ENCODE results near the gene STK17B.

Gene STK17B

DNA sequence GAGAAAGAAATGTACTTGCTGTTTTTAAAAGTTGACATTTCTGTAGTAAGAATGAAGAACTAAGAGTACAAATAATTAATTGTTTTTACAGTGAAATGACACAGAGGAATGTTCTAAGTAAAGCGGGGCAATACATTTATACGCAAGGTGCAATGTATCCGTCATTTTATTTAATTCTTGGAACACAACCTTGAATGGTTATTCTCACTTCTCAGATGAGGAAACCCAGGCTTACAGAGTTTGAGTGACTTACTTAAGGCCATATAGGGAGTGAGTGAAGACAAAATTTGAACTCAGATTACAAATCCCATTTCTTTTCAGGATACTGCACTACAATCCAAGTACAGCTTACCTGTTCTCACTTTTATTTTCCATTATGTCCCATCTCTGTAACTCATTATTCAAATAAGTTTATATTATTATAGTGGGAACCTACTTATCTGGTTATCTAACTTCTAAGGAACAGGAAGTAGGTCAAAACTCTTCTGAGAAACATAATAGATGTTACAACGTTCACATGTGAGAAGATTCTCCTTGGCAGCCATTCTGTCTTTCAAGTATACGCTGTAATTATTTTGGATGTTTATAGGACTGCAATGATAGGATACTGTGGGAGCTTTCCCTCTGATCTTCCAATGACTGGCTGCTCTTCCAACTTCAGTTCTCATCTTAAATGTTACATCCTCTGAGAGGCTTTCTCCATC lies 12.3 kb upstream of the STK17B start:
- no peak for DNase-seq

DNA sequence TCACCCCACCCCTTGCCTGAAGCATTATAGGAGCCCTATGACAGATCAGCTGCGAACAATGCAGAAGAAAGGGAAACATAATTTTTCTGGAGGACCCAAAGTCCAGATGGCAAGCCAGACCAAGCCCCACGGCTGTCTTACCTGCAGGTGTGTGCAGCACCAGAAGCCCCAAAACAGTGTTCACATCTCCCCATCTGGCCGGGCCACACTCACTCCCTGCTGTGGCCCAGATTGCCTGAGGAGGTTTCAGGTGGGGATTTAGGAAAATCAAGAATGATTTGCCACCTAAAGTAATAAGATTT lies 11.7 kb upstream of the STK17B start:
- DNase-seq = no peak

DNA sequence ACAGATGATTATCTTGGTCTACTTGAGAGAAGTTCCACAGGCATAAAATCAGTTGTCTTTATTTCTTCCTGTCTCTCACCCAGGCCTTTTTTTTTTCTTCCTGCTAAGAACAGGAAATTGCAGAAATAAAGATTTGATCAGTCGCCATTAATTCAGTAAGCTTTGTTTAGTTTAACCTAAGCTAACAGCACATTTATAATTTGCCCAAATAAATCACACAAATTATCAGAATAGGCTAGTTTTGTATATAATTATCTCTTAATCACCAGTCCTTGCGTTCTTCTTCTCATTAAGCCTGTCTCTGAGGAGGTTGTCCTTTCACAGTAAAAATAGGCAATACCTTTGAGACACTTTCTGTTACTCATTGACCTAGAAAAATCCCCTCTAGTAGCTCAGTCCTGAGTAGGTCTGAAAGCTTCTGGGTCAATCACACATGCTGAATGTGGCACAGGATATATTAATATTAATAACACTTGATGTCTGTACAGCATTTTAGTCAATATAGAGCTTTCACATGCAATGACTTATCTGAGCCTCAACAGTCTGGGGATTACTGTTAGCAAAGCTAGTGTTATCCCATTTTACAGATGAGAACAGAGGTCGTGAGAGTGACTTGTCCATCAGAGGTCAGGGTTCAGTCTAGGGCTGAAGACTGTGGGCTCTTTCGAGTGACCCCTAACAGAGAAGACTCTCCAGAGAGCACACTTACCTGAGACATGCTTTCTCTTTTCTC lies 11.2 kb upstream of the STK17B start:
- no peak for DNase-seq

DNA sequence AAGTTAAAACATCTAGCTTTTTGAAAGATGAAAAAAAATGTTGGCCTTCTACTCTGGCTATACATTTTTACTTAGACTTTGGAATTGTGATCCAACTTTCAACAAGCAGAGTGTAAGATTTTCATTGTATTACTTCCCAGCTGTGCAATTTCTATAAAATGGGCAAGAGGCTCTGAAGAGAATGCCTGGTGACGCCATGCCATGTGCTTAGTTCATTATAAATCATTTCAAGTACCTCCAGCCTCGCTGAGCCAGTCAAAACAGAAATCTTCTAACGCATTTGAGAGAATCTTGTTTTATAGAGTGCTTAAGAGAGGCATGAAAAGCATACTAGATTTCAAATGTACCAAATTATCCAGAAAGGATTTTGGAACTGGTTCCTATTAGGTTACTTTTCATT lies 10.1 kb upstream of the STK17B start:
- DNase-seq = no peak

DNA sequence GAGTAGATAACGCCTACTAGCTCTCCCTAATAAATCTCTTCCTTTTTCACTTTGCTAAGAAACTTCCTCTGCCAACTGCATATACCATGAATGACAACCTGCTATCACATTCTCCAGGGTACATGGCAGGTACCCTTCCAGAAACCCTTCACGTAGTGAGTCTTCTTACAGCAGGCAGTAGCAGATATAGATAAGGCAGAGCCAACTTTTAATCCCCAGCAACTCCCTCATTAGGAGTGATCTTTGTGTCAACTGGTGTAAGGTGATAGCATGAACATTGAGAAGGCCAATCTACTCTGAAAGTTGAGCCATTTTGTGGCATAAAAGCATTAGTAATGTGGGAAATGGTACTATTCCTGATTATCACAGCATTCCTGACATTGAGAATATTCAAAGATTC lies 5.7 kb upstream of the STK17B start:
- DNase-seq = no peak

DNA sequence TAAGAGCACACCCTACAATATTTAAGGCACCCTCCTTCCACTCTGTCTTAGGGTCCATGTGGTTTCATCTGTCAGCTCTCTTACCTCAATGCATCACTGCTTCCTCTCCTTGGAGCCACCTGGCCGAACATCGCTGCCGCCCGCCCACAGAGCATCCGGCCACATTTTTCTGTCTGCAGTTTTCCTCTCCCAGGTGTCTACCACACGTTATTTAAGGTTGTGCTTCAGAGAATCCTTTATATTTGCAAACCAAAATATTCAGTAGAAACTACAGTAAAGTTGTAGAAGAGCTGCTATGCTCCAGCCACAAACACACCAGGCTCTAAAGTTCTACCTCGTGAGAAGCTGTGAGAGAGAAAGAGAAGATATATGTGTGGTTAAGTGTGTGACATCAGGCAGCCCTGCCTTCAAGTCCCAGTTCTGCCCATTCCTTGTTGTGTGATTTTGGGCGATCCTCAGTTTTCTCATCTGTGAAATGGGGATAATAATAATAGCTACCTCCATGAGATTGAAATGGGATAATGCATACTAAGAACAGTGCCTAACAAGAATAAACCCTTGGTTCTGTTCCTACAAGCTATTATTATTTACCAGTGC lies 4.9 kb upstream of the STK17B start:
- DNase-seq = no peak

DNA sequence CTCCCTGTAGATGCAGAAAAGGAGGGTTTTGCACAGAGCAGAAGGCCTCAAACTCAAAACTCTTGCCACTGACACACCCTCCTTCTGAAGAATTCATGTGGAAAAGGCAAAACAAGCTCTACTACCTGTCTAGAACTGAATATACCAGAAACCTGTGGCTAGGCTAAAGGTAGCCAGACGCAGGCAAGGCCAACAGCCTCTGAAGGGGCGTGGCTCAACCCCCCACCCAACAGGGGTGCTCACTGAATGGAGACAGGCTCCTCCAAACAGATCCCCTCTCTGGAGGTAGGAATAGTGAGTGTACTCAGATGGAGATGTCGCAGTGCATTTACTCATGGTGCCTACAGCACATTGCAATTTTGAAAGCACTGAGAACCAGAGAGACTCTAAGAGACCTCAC lies 3.0 kb upstream of the STK17B start:
- DNase-seq = no peak

DNA sequence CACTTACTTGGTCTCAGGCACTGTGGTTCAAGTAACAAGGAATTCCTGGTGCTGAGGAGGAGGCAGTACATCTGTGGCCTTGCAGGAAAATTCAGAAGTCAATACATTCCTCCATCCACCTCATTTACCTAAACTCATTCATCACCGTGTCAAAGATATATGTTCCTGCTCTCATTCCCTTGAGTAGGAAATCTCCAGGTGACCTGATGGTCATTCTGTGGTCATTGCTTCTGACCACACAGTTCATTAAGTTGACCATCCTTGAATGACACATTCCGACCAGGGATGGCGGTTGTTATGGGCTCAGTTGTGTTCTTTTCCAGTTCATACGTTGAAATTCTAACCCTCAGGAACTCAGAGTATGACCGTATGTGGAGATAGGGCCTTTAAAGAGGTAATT lies 2.1 kb upstream of the STK17B start:
- no peak for DNase-seq

DNA sequence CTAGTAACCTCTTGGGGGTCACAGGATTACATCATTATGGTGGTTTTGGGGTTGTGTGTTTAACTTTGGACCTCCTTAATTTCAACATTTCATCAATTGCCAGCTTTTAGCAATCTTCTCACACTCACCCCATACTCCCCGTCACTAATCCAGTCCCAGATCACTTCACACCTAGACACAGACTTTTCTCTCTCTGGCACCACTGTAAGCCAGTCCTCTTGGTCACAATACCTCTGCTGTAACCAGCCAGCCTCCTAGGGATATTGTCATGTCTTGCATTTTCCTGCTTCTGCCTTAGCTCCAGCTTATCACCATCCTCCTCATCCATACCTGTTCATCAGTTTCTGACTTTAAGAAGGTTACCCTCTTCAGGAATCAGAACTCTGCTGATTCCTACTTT lies 1.6 kb upstream of the STK17B start:
- DNase-seq = no peak

DNA sequence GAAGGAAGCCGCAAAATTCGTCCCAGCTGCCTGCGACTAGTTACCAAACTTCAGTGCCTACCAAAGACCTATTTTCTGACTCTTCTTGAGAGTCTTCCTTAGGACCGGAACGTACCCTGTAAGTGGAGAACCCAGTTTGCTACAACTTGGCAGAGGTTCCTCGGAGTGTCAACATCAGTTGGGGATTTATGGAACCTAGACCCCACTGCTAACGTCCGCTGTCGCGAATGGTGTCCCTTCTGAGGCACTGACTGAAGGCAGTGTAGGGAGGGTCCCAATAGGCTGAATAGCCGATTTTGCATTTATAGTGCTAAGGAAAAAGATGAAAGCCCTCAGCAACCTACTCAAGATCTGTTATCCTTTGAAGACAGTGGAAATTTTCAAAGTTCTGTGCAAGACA lies 568 bp upstream of the STK17B start:
- DNase-seq = no peak

DNA sequence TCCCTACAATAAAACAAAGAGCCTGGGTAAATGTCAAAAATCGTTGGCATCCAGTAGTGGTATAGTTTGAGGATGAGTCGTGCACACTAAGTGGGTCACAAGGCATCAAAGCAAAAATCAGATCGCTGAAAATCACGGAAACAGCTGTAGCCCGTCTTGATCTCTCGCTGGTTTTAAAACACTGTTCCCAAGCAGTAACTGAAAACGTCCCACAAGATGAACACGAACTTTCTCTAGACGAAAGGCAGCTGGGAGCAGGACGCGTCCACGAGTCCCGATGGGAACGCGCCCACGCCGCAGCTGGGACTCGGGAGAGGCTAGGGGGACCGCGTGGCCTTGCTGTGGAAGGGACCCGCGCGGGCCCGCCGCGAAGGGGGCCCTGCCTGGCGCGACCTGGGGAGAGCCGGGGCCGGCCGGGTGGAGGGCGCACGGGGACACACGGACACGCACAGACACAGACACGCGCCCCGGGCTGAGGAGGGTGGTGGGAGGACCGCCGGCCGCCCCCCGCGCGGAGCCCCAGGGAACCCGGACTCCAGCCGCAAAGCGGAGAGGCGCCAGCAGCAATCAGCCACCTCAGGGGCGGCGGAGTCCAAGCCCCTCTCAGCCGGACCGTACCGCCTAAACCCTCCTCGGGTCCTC lies 651 bp downstream of the STK17B start:
- no peak for DNase-seq

DNA sequence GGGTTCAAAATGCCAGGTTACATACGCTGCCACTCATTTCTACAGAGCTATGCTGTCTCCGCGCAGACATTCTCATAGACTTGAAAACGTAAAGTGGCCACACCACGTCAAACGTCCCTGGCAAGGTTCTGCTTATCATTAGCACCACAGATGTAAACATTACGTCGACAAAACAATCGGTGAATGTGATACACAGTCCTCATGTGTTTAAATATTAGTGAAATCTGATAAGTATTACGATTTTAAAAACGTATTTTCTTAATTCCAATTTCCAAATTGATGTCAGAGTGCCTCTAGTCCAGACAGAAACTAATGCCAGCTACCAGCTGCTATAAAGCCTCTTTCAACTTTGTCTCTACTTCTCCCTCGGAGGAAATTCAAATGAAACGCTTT lies 1.2 kb downstream of the STK17B start:
- DNase-seq = no peak

DNA sequence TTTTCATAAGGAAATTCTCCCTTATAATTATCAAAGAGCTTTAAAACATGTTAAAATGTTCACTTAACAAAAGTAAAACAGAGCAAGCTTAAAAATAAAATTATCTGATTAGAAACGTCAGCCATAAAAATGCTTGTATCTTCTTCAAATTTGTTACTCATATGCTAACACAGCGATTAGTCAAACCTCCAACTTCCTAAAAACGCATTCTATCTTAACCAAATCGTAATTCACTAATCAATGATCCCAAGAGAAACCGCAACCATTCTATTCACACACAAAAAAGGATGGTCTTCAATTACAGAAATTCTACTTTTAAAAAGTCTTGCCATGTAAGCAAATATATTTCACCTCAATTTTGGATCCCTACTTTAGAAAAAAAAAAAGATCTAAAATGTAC lies 1.9 kb downstream of the STK17B start:
- DNase-seq = no peak

DNA sequence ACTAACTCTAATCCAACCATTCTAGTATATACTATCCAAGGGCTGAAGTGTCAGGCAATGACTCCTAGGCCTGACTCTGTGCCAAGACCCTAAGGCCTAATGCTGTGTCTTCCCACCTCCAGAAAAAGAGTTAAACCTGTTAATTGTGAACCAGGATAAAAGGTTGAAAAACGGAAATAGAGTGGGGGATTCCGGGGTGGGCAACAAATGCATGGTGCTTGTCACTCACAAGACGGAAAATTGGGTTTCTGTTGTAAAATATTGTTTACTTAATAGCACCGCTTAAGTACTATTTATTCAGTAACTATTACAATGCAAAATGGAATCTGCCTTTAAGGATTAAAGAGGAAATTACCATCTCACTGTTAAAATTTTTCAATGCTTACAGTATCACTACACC lies 3.2 kb downstream of the STK17B start:
- DNase-seq = no peak

DNA sequence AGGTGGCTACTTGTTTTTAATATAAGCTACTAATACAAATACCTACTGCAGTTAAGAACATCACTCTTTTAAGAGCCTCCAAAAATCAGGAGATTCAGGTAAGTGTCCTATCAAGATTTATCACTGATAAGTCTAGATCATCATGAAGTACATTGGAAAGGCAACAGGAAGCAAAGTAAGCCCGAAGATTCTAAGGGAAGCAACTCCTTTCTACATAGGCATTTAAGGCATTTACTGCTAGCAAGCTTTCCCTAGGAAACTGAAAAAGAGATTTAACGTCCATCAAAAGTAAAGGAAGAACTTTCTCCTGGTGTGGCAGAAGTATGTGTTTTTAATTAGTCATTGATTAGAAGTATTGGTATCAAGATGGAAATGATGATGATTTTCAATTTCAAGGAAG lies 3.7 kb downstream of the STK17B start:
- DNase-seq = no peak

DNA sequence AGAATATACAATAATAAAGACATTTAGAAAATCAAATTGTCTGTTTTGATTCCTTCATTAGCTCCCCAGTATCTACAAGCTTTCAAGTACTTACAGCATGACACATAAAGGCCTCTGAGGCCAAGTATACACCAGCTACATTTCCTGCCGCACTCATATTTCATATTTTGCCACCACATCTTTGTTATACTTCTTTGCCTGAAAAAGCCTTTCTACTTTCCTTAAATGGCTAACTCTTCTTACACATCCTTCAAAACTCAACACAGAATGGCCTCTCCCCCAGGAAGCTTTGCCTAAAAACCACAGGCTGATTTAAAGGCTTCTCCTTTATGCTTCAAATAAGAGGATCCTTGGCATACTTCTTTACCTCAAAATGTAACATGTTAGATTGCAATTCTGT lies 4.5 kb downstream of the STK17B start:
- no peak for DNase-seq

DNA sequence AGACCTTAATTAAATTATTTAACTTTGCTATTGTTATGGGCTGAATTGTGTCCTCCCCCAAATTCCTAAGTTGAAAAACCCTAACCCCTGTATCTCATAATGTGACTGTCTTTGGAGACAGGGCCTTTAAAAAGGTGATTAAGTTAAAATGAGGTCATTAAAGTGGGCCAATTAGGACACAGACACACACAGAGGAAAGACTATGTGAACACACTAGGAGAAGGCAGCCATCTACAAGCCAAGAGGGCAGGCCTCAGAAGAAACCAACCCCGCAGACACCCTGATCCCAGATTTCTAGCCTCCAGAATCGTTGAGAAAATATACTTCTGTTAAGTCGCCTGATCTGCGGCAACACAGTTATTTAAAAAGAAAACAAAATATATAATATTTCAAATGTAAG lies 6.4 kb downstream of the STK17B start:
- no peak for DNase-seq

DNA sequence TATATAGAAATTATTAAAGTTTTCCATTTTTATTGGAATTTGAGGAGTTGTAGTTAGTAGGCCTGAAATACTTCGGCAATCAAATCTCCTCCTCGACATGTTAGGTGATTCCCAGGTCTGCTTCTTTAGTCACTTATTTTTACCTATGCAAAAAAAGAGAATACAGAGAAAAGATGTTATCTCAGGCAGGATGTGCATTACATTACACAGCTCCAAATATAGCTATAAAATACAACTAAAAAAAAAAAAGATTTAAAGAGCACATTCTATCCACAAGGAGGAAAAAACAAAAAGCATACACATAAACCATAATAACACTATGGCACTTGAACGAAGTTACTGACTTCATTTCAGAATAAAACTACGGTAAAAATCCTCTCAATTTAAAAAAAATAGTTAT lies 8.1 kb downstream of the STK17B start:
- DNase-seq = no peak

DNA sequence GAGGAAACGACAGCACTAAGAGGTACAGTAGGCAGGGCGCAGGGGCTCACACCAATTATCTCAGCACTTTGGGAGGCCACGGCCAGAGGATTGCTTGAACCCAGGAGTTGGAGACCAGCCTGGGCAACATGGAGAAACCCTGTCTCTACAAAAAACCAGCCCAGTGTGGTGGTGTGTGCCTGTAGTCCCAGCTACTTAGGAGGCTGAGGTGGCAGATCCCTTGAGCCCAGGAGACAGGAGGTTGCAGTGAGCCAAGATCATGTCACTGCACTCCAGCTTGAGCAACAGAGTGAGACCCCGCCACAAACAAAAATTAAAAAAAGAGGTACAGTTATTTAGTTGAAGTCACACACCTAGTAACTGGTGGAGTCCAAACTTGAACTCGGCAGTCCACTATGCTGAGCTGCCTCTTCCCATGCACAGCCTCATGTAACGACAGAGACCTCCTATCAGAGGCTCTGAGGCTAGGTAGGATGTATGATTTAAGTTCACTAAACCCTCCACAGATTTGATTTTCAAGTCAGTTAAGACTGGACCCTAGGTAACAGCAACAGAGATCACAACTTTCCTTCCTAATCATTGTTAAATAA lies 8.7 kb downstream of the STK17B start:
- DNase-seq = no peak

DNA sequence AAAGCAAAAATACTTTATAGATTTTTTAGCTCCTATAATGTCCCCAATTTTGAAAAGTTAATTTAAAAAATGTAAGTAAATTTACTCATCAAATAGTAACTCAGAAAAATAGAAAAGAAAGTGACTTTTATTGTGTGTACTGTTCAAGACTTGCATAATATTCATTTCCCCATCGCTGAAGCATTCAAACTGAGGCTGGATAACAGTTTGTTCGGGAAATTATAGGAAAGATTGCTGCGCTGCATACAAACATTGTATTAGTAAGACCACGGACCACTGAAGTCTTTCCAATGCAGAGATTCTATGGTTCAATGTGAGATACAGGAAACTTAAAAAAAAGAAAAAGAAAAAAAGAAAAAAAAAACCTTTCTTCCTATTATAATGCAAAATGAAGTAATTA lies 10.4 kb downstream of the STK17B start:
- DNase-seq = no peak

DNA sequence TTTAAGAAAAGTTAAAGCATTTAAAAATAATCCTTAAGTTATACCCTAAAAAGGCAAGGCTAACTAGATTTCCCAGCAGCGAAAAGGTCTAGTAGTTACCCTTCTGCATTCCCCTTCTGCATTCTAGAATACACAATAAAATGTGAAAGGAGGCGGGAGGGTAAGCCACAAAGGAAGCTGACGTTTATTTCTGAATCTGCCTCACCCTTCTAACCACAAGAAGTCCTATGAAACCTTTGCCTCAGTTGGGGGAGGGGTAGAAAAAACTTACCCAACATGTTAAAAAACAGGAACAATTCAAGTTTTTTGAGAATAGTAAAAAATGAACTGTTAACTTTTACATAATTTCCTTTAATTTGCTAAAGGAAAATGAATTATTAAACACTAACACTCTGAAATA lies 11.3 kb downstream of the STK17B start:
- no peak for DNase-seq

DNA sequence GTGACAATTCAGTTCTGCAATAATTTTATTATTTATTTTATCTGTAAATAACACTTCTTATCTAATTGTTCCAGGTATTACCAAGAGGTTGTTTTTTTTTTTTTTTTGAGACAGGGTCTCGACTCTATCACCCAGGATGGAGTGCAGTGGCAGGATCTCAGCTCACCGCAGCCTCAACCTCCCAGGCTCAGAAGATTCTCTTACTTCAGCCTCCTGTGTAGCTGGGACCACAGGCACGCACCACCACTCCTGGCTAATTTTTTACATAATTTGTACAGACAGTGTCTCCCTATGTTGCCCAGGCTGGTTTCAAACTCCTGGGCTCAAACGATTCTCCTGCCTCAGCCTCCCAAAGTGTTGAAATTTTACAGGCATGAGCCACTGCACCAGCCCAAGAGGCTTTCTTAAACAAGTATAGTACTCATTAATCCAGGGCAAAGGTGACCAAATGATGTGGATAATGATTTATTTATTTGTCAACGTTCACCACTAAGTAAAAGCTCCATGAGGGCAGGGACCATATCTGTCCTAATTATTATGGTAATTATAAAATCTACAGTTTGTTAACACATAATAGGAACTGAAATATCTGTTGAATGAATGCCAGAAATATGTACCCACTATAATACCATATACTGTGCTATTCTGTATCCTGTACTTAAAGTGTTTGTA lies 12.0 kb downstream of the STK17B start:
- no peak for DNase-seq

DNA sequence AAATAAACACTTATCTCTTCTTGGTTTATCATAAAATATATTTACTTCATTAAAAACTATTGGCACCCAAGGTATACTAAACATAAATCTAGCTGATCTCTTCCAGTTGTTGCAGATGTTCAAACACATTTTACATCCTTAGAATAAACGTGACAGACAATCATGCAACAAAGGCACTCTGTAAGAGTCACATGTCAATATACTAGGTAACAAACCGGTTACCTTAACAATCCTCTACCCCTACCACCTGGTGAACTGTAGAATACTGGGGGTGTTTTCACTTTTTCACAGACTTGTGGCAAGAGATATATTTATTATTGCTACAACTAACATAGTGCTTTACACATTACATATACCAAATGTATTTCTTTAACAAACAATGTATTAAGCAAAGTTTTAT lies 15.8 kb downstream of the STK17B start:
- DNase-seq = no peak
